Measurements from ENCODE around the gene ERF. TPM values are rescaled to one million over a fixed set of nuclear protein-coding genes. Genes with fewer than 3 reads are reported as not detected.

Gene ERF
- total and polyA plus RNA-seq, 2 donors (not counting 3 experiments of a cell fraction or from before 2014, with no cell fraction given) = 102 to 117 TPM

DNA sequence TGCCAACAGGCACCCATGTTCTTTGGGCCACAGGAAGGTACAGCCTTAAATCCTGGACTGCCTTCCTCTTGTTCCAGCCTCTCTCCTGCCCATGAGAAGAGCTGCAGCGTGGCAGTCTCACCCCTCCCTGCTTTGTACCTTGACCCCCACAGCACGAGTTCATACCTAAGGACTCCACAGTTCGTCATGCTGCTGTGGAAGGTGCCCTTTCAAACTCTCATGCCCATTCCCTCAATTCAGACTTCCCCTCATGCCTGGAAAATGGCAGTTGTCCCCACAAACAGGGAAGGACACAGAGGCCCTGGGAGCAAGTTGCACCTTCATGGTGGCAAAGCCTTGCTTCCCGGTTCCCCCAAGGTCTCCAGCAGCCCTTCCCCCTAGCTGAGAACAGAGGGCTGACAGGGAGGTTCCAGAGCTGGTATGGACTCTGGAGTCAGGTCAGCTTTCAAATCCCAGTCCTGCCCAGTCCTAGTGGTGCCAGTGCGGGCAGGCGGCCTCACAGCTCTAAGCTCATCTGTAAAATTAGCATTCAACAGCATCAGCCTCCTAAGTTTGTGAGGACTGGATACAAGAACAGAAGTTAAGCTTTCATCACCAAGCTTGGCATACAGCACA, 21.1 kb downstream of the ERF start:
- H3K36me3 ChIP-seq (ENCODE audit: control insufficient read depth in 2 of 2, extremely low read depth in 1 of 2, insufficient read depth in 2 of 2, low read length in 2 of 2) = peaks cover 15 to 57% of the 10 kb centered on the region in 2 experiments

More for the DNA sequence above, 21.1 kb downstream of the ERF start:
- no peak for DNase-seq (ENCODE audit: low read depth, low spot score)
- intact Hi-C loops (cut with micrococcal nuclease) (no loop called here), dilution Hi-C loops (cut with MboI; ENCODE audit: extremely low pct_ligation_motif_present, low sequenced_read_pairs) (no loop called here)
- ChIA-PET POLR2A (interaction anchor here (1.8 kb wide), 1 partner anchor 9 kb away, joined by 3 read pairs; no protein-coding TSS in a partner anchor), CTCF (interaction anchor here (1.5 kb wide), 1 partner anchor 14 kb away, joined by 4 read pairs; the partner anchor contains the start of gene ZNF526)
- Histone ChIP-seq H4K20me1 (replicated peaks; ENCODE audit: control insufficient read depth, extremely low read depth, insufficient read depth, low read length) (no peaks in the 10 kb centered on the region), H3K9me3 (replicated peaks; ENCODE audit: control insufficient read depth, insufficient read depth, low read length) (no peaks in the 10 kb centered on the region), H2AFZ (ENCODE audit: low read depth, low read length) (no peak overlapping the region), H3K4me3 (replicated peaks in 1 of 3; ENCODE audit: insufficient read depth in 1 of 3, low read depth in 1 of 3, low read length in 3 of 3) (no peak overlapping the region), H3K27ac (ENCODE audit: insufficient read depth, low read depth, low read length) (no peak overlapping the region), H3K9ac (replicated peaks; ENCODE audit: extremely low read depth, insufficient read depth, low read length) (no peak overlapping the region), H3K4me2 (ENCODE audit: insufficient read depth, low read length) (no peak overlapping the region), H3K27me3 (ENCODE audit: control insufficient read depth in 2 of 2, insufficient read depth in 2 of 2, low read length in 2 of 2) (no peaks in the 10 kb centered on the region), H3K79me2 (ENCODE audit: control insufficient read depth, insufficient read depth, low read length) (peaks cover 5% of the 10 kb centered on the region), H3K4me1 (ENCODE audit: control insufficient read depth, extremely low read depth, insufficient read depth, low read length) (no peaks in the 10 kb centered on the region), H3K9me1 (replicated peaks; ENCODE audit: control insufficient read depth, extremely low read depth, insufficient read depth, low read length) (no peaks in the 10 kb centered on the region)
- TF ChIP-seq, protein P1, sequence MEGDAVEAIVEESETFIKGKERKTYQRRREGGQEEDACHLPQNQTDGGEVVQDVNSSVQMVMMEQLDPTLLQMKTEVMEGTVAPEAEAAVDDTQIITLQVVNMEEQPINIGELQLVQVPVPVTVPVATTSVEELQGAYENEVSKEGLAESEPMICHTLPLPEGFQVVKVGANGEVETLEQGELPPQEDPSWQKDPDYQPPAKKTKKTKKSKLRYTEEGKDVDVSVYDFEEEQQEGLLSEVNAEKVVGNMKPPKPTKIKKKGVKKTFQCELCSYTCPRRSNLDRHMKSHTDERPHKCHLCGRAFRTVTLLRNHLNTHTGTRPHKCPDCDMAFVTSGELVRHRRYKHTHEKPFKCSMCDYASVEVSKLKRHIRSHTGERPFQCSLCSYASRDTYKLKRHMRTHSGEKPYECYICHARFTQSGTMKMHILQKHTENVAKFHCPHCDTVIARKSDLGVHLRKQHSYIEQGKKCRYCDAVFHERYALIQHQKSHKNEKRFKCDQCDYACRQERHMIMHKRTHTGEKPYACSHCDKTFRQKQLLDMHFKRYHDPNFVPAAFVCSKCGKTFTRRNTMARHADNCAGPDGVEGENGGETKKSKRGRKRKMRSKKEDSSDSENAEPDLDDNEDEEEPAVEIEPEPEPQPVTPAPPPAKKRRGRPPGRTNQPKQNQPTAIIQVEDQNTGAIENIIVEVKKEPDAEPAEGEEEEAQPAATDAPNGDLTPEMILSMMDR (IDR thresholded peaks at IDR 0.05; ENCODE audit: extremely low read depth in 1 of 2, insufficient read depth in 1 of 2, low read depth in 1 of 2, low read length in 2 of 2) = no peak
- TF ChIP-seq EZH2 (IDR thresholded peaks at IDR 0.05; ENCODE audit: borderline replicate concordance, low read depth, low read length, severe bottlenecking) (no peak), FOS (IDR thresholded peaks at IDR 0.05; ENCODE audit: borderline replicate concordance, insufficient read depth, low read length) (no peak), POLR2AphosphoS5 (IDR thresholded peaks at IDR 0.05; ENCODE audit: insufficient read depth, low read depth, low read length) (no peak), GATA2 (IDR thresholded peaks at IDR 0.05; ENCODE audit: insufficient read depth, insufficient read length, low read depth, low read length) (no peak)
- TF ChIP-seq, protein P2, sequence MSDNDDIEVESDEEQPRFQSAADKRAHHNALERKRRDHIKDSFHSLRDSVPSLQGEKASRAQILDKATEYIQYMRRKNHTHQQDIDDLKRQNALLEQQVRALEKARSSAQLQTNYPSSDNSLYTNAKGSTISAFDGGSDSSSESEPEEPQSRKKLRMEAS (IDR thresholded peaks at IDR 0.05; ENCODE audit: insufficient read depth, insufficient read length) = no peak
- FAIRE-seq = no peak
- no TSS peak for BruUV-seq (replicated peaks)
